NCI-H1105 (cell line): ENCODE results near the gene SIRPA.
"Not testable (repeated sequence)": the region's sequence is repeated elsewhere in the genome, so short reads cannot be mapped to it uniquely, and the experiment has no call there.

Experiments
- DNase-seq: peaks from one replicate; lab custom pipeline; 2025; lab: John Stamatoyannopoulos, UW

The SIRPA gene

GRCh38 chr20:1907586-1907985 is 12.4 kb downstream of the SIRPA start:
- DNase-seq, result no peak

DNA sequence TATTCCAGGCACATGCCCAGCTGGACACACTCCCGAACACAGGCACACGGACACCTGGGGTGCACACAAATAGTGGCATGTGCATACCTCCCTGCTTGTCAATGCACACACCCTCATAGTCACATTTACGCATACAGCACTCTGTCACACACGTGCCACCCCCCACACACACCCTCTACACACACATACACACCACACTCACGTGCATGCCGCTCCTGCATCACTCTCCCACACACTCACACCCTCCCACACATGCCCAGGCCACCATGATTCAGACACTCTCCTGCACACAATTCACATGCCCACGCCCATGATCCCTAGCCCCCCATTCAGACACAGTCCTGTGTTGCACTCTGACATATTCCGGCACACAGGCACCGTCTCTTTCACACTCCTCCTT is 13.0 kb downstream of the SIRPA start:
- DNase-seq, result no peak

GRCh38 chr20:1909097-1909496 is 13.9 kb downstream of the SIRPA start:
- no peak for DNase-seq

DNA sequence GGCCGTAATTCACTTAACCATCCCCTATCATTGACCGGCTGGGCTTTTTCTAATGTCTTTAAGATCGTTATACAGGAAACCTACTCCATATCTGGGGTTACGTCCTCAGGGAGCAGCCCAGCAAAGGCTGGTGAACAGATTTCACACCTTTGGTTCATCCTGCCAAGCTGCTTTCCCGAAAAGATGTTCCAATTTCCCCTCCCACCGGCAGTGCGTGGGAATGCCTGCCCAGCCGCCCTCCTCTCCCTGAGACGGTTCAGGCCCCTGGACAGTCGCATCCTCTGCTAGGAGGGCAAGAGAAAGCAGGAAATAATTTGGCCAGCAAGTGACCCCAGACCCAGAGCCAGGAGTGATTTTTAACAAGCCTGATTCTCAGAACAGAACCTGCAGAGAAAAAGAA is 16.3 kb downstream of the SIRPA start:
- DNase-seq, result no peak

DNA sequence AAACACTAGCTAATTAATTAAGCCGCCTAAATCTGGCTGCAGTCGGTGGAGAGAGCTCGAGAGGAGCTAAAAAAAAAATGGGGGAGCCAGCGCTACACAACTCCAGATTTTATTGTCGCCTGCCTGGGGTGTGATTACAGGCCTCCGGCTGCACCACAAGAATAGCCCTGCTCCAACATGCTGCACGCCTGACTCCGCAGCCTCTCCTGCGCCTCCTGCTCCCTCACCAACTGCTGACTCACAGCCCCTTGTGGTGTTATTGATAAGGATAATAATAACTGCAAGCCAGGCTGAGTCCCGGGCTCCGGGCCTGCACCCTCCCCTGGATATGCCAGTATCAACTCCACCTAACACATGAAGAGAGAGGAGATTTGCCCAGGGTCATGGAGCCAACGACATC is 16.8 kb downstream of the SIRPA start:
- no peak for DNase-seq

GRCh38 chr20:1912646-1913045 is 17.4 kb downstream of the SIRPA start:
- DNase-seq, result no peak

DNA sequence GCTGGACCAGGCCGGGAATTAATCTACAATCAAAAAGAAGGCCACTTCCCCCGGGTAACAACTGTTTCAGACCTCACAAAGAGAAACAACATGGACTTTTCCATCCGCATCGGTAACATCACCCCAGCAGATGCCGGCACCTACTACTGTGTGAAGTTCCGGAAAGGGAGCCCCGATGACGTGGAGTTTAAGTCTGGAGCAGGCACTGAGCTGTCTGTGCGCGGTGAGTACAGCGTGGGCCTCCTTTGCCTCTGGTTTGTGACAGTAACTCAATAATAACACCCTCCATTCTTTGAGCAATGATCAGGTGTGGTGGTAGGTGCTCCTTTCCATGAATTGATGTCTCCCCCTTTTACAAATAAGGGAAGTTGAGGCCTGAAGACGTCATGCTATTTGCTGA is 20.0 kb downstream of the SIRPA start:
- DNase-seq, result not testable (repeated sequence)

GRCh38 chr20:1915725-1916124 is 20.5 kb downstream of the SIRPA start:
- DNase-seq, result no peak

DNA sequence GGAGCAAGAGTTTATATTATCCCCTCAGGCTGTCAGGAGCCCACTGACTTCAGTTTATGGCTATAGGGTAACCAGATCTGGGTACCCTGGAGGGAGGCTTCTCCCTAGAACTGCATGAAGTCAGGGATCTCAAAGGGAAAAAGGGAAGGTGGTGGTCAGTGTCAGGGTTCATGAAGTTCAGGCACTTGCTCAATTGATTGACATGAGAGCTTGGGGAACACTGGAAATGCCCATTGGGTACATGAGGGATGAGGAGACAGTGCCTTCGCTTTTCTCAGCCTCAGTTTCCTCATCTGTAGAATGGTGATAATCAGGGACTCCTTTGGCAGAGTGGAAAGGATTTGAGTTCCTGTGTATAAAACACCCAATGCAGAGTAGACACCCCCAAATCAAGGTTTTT is 22.6 kb downstream of the SIRPA start:
- no peak for DNase-seq

- no peak for DNase-seq
Observed at GRCh38 chr20:1918491-1919165, 23.4 kb downstream of the SIRPA start.

- no peak for DNase-seq
Observed at GRCh38 chr20:1920252-1920651, 25.0 kb downstream of the SIRPA start.

DNA sequence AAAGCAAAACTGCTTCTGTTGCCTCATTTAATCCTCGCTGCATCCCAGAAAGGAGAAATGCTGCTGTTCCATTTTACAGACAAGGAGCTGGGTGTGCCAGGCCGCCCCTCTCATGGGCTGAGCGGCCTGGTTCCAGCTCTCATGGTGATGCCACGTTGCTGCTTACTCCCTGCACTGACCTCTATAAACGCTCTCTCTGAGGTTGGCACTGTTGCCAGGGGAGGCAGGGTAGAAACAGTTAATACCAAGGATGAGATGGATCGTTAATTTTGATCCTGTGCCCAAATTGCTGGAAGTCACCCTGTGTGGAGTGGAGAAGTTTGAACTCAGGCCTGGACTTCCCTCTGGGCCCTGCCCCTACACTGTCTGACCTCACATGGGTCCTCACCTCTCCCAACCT is 25.6 kb downstream of the SIRPA start:
- no peak for DNase-seq

- not testable (repeated sequence) for DNase-seq
Observed at GRCh38 chr20:1921985-1922384, 26.8 kb downstream of the SIRPA start.

DNA sequence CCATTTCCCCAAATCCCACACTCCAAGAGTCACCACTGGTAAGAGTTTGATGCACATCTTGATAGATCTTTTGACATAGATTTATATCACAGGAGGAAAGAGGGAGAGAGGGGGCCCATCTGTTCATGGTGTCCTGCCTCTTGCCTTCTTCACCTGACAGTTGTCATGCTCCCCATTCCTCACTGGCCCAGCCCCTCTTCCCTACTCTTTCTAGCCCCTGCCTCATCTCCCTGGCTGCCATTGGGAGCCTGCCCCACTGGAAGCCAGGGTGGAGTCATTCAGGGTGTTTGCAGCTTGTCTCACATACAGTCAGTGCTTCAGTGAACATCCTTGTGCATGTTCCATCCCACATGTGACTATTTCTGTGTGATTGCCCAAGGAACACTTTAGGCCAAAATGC is 27.6 kb downstream of the SIRPA start:
- no peak for DNase-seq

DNA sequence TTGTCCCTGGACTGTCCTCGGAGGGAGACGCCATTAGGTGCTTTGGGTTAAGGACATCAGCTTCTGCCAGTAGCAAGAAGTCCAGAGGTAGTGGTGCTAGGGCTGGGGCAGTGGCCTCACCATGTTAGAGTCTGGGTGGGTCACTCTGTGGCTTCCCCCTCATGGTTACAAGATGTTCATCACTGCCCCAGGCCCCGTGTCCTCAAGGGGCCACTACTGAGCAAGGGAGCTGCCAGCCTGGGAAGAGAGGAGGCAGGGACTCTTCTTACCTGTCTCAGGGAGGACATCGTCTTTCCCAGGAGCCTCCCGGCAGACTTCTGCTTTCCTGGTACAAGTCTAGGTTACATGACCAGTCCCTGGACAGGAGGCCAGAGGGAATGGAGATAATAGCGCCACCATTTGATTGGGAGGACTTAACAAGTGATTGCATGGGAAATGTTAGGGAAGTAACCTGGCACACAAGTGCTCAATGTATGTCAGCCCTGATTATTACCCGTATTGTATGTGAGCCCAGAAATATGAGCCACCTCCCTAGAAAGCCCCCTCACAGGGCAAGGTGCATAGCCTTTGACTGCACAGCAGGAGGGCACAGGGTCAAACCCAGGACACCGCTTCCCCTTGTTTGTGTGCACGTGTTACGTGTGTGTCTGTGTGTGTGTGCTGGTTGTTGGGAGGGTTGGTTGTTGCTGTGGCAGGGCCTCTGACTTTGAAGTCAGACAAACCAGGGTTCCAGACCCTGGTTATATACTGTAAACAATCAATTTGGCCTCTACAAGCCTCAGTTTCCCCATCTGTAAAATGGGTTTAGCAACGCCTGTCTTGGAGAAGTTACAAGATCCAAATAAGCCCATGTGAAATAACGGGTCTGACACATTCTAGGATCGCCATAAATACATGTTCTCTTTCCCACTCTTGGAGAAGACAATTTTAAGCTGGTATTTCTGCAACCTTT is 30.0 kb downstream of the SIRPA start:
- DNase-seq, result no peak

DNA sequence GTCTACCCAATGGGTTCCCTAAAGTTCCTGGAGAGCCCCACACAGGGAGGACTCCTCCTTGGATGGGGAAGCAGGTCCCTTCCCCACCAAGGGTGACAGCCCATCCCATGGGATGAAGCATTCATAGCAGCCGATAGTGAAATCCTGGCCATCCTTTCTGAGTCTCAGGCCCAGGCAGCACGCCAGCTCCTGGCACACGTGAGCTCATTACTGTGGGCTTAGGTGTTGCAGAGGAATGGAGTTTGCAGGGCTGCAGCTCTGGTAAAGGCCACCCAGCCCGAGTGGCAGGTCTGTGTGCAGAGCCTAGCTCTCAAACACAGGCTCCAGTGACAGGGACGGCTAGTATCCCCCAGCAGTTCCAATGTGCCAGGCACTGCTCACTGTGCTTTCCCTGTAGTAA is 31.0 kb downstream of the SIRPA start:
- no peak for DNase-seq

DNA sequence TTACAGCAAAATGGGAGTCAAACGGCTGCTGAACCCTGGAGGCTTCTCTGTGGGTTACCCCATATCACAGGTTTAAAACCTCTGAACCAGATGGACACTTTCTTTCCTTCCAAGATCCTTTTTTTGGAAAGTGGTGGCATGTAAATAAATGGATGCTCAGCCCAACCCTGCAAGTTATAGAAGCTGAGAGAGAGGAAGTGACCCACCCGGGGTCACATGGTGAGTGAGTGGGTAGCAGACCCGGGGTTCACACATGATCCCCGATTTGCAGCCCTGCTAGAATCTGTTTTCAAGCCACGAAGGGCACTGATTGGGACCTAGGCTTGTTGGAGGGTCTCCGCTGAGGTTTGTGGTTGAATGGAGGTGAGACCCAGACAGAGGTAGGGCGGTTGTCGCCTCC is 32.0 kb downstream of the SIRPA start:
- no peak for DNase-seq

DNA sequence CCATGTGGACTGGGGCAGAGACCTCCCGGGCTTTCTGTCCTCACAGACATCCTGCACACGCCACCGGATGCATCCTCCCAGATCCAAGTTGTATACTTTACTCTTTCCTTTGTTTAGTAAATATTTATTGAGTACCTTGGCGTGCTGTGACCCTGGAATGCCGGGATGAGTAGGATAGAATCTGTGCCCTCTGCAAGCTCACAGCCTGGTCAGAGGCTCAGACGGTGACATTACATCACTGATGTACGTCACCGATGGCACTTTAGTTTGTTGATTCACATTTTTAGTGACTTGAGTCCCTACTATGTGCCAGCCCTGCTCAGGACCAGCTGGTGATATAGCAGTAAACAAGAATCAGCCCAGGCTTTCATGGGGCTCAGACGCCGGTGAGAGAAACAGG is 32.9 kb downstream of the SIRPA start:
- DNase-seq, result no peak

DNA sequence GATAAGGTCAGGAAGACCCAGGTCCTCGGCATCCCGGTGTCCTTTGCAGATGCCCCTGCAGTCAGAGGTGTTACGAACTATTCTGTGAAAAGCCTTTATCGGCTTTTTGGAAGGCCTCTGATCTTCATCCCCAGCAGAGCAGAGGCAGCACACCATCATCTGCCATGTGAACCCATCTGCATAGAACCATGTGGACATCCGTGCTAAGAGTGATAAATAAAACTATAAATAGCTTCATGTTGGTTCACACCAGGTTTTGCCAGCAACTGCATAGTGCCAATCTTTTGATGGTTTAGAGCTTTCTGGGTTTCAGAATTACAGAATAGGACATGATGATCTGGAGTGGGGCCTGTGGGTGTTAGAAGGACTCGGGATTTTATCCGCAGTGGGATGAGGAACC is 33.6 kb downstream of the SIRPA start:
- no peak for DNase-seq

DNA sequence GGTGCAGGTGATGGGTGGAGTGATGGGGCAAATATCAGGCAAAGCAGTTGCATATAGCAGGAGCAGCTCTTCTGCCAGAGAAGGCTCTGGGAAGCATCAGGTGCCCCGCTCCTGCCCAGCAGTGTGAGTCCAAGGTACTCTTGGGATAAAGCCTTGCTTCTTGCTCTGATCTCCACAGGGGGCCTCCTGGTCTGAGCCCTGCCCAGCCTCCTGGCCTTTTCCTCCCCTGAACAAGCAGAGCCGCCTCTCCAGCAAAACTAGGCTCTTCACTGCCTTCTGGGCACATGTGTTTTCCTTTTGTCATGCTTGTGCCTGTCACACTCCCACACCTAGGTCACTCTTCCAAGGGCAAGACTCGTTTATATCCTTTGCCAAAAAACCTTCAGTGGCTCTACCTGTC is 34.3 kb downstream of the SIRPA start:
- DNase-seq, result no peak

- no peak for DNase-seq
Observed at GRCh38 chr20:1930165-1930564, 35.0 kb downstream of the SIRPA start.

- DNase-seq, result no peak
Observed at GRCh38 chr20:1931830-1932229, 36.6 kb downstream of the SIRPA start.

DNA sequence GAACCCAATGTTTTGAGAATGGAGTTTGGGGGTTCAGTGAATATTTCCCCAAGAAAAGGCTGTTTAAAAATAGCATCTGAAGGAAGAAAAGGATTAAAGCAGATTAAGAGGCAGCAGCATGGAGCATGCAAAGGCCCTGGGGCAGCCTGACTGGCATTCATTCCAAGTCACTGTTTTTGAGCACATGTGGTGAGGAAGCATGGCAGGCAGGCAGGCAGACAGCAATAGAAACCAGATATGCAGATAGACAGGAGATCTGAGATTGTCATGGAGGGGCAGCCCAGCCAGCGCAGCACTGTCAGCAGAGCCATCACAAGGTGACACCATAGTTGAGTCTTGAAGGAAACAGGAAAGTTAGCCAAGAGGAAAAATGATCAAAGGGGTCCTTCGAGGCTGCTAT is 37.8 kb downstream of the SIRPA start:
- DNase-seq, result no peak

GRCh38 chr20:1933465-1933870 is 38.3 kb downstream of the SIRPA start:
- no peak for DNase-seq
